ENCODE data around the gene CENPK.

DNA sequence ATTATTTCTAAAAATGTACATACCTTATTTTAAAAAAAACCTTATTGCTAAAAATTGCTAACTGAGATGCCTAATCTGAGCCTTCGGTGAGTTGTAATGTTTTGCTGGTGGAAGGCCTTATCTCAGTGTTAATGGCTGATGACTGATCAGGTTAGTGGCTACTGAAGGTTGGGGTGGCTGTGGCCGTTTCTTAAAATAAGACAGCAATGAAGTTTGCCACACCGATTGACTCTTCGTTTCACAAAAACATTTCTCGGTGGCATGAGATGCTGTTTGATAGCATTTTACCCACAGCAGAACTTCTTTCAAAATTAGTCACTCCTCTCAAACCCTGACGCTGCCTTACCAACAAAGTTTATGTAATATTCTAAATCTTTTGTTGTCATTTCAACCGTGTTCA lies 14.7 kb downstream of the CENPK start:
- no peak for TF ChIP-seq CTCF (IDR thresholded peaks at IDR 0.05; ENCODE audit: poor library complexity, severe bottlenecking)
- TF ChIP-seq TAF1 (IDR thresholded peaks at IDR 0.05; ENCODE audit: low read depth) = no peak
